BJ (cell line): ENCODE measurements around the gene BTBD19. TPM values are rescaled to one million over a fixed set of nuclear protein-coding genes. Genes with fewer than 3 reads are reported as not detected.

Experiments used
- CTCF ChIA-PET: fragments of 350-600 bp; formaldehyde crosslinking; extraction: SDS; loops from one replicate; lab custom pipeline; 2021; ENCODE audit warnings: antibody characterized with exemption, inconsistent platforms; lab: Yijun Ruan, JAX
- POLR2A ChIA-PET: fragments of 300-600 bp; sonication (Branson Sonifier 250); formaldehyde crosslinking; extraction: SDS; loops from one replicate; lab custom pipeline; 2021; ENCODE audit warnings: antibody characterized with exemption; lab: Charles Lee
- DNase-seq: peaks from one replicate; pipeline ENCODE4 v3.0.0-alpha.2; 2011; ENCODE audit warnings: low read depth
- H3K27me3 ChIP-seq: 2 replicates; pipeline ENCODE4 v1.6.0; 2011; ENCODE audit warnings: low read length; ENCODE audit not compliant: control insufficient read depth, insufficient read depth
- H3K36me3 ChIP-seq: 2 replicates; pipeline ENCODE4 v1.5.1; 2011; ENCODE audit warnings: low read length; ENCODE audit not compliant: control insufficient read depth, insufficient read depth
- H3K4me3 ChIP-seq: 2 replicates; pipeline ENCODE4 v1.5.1; 2011; ENCODE audit warnings: low read depth, mild to moderate bottlenecking, control low read depth, low read length
- polyA plus RNA-seq: library from polyadenylated mRNA; depleted of rRNA; stranded (reverse); fragments of >200 nt; gene quantifications from 2 replicates; pipeline ENCODE4 v1.2.3, GENCODE V29; 2011
- TF ChIP-seq, protein P1 (sequence below): IDR thresholded peaks from 2 replicates; pipeline ENCODE4 v1.5.1; 2011; ENCODE audit warnings: low read depth, mild to moderate bottlenecking, control low read depth, inconsistent platforms, low read length, moderate library complexity; ENCODE audit not compliant: insufficient read depth

The BTBD19 gene
- polyA plus RNA-seq, 1 experiment = 25.7 TPM

DNA sequence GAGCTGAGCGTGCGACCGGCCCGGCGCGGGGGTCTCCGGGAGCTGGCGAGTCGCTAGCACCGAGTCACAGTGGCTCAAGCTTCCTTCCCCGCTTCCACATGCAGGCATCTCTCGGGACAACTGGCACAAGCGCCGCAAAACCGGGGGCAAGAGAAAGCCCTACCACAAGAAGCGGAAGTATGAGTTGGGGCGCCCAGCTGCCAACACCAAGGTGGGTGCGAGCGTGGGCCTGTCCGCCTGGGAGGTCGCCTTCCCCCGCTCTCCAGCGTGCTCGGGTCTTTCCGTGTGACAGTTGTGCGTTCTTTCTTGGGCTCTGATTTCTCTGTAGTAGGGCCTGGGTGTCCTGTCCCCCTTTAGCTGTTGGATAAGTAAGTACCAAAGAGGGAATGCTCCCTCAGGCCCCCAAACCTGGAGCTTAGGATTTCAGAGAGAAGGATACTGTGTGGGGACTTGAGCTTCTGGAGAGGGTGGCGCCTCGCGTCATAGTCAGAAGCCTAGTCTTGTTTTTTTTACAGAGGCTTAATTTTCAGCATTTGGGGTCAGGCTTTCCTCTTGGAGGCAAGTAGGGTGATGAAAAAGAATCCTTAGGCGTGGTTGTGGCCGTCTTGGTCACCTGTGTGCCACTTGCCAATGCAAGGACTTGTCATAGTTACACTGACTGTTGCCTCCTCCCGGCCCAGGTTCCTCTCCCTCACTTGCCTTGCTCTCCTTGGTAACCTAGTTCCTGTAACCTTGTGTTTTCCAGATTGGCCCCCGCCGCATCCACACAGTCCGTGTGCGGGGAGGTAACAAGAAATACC lies 32.2 kb upstream of the BTBD19 start:
- ChIA-PET CTCF (interaction anchor here (0.7 to 4.1 kb wide), 6 partner anchors 9 to 45 kb away, joined by 3 to 15 read pairs (median 4); partner anchors contain the start of genes DYNLT4, PLK3 and RNU5D-1), POLR2A (interaction anchor here (0.9 to 1.6 kb wide), 2 partner anchors 24 to 45 kb away, joined by 3 to 4 read pairs; partner anchors contain the start of genes PLK3 and RNU5D-1)
- DNase-seq = no peak
- TF ChIP-seq, protein P1, sequence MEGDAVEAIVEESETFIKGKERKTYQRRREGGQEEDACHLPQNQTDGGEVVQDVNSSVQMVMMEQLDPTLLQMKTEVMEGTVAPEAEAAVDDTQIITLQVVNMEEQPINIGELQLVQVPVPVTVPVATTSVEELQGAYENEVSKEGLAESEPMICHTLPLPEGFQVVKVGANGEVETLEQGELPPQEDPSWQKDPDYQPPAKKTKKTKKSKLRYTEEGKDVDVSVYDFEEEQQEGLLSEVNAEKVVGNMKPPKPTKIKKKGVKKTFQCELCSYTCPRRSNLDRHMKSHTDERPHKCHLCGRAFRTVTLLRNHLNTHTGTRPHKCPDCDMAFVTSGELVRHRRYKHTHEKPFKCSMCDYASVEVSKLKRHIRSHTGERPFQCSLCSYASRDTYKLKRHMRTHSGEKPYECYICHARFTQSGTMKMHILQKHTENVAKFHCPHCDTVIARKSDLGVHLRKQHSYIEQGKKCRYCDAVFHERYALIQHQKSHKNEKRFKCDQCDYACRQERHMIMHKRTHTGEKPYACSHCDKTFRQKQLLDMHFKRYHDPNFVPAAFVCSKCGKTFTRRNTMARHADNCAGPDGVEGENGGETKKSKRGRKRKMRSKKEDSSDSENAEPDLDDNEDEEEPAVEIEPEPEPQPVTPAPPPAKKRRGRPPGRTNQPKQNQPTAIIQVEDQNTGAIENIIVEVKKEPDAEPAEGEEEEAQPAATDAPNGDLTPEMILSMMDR = no peak
- H3K36me3 ChIP-seq = peaks cover 25% of the 10 kb centered on the region
- H3K4me3 ChIP-seq = peak overlapping the region; percentile 86
- H3K27me3 ChIP-seq = no peaks in the 10 kb centered on the region

DNA sequence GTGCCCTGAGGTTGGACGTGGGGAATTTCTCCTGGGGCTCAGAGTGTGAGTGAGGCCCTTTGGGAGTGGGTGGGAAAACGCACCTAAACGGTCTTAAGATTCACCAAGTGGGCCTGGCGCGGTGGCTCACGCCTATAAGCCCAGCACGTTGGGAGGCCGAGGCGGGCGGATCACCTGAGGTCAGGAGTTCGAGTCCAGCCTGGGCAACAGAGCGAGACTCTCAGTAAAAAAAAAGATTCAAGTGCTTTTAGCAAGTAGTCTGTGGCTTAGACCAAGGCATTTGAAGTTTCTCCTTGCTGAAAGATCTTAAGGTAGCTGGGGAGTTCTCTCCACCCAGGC lies 31.6 kb upstream of the BTBD19 start:
- Histone ChIP-seq H3K36me3 (peaks cover 25% of the 10 kb centered on the region), H3K4me3 (peak overlapping the region; percentile 86), H3K27me3 (no peaks in the 10 kb centered on the region)
- no peak for DNase-seq
- POLR2A ChIA-PET = interaction anchor here (0.9 kb wide), 1 partner anchor 46 kb away, joined by 3 read pairs; the partner anchor contains the start of gene RNU5D-1
- CTCF ChIA-PET = interaction anchor here (1.3 to 4.1 kb wide), 3 partner anchors 8 to 45 kb away, joined by 3 to 15 read pairs (median 4); partner anchors contain the start of gene RNU5D-1
- TF ChIP-seq, protein P1 = no peak

DNA sequence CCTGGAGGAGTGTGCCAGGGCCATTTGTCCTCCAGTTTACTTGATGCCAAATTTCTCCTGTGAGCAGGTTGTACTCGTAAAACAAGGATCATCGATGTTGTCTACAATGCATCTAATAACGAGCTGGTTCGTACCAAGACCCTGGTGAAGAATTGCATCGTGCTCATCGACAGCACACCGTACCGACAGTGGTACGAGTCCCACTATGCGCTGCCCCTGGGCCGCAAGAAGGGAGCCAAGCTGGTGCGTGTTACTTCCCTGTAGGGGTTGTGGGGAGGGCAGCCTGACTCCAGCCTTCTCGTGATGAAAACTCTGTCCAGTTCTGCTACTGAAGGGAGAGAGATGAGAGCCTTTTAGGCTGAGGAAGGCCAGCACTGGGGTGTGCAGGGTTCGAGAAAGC lies 30.8 kb upstream of the BTBD19 start:
- POLR2A ChIA-PET = no interaction called here
- no peak overlapping the region for H3K4me3 ChIP-seq
- CTCF ChIA-PET = interaction anchor here (1.0 to 4.1 kb wide), 3 partner anchors 9 to 46 kb away, joined by 3 to 15 read pairs (median 4); partner anchors contain the start of gene RNU5D-1
- no peaks in the 10 kb centered on the region for H3K27me3 ChIP-seq
- DNase-seq = no peak
- peaks cover 25% of the 10 kb centered on the region for H3K36me3 ChIP-seq
- TF ChIP-seq, protein P1 = no peak

DNA sequence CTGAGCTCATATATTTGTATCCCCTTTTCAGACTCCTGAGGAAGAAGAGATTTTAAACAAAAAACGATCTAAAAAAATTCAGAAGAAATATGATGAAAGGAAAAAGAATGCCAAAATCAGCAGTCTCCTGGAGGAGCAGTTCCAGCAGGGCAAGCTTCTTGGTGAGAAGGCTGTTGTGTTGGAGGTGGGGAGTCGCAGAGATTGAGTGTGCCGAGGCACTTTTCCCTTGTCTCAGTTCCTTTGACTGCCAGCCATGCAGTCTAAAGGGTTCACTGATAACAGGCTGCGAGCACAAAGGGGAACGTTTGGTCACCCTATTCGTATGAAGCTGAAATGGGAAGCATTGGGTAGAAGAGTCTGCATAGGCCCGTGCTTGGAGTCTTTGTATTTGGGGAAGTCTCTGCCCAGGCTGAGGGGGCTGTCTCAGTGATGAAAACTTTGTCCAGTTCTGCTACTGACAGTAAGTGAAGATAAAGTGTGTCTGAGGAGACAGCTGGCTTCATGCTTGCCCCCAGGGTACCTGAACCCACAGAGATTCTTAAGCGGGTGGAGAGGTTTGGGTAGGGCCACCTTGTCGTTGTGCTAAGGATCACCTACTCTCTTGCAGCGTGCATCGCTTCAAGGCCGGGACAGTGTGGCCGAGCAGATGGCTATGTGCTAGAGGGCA lies 30.2 kb upstream of the BTBD19 start:
- TF ChIP-seq, protein P1 = no peak
- DNase-seq = no peak

More for the DNA sequence above, 30.2 kb upstream of the BTBD19 start:
- Histone ChIP-seq H3K36me3 (peaks cover 25% of the 10 kb centered on the region), H3K27me3 (no peaks in the 10 kb centered on the region), H3K4me3 (no peak overlapping the region)
- ChIA-PET POLR2A (no interaction called here), CTCF (interaction anchor here (1.0 to 4.1 kb wide), 3 partner anchors 8 to 47 kb away, joined by 3 to 15 read pairs (median 4); partner anchors contain the start of gene RNU5D-1)
